HG02678 (cell line): ENCODE measurements around the gene KCTD21.

Experiments used
- ATAC-seq: cut with Tn5 transposase; IDR thresholded peaks from one replicate; pipeline ENCODE4 v1.9.1; 2021; ENCODE audit warnings: mild to moderate bottlenecking, moderate library complexity; ENCODE audit not compliant: unreplicated experiment

KCTD21 gene

DNA sequence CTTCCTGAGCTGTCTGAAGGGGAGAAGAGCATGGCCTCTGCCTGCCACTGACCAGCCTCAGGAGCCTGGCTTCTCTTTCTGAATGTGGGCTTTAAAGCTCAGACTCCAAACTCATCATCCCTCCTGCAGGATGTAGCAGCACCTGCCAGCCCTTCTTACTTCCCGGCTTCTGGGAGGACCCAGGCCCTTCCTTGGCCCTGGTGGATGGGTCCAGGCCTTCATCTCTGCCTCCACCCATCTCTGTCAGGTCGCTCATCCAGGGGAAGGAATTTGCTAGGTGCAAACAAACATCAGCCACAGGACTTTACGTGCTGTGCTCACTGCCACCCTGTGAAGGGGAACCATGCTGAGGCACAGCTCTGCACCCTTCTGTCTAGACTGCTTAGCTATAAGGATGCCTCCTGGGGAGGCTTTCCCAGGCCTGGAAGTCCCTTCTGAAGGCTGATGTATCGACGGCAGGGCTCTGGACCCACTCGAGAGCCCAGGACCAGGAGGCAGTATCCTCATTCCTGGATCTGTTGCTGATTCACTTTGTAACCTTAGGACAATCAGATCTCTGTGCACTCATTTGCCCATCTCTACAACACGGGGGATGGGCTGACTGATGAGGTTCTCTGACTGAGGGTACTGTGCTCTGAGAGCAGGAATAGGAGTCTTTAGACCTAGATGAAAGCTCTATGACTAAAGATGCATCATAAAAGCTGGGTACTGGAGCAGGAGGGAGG is 31.2 kb upstream of the KCTD21 start:
- no peak for ATAC-seq

DNA sequence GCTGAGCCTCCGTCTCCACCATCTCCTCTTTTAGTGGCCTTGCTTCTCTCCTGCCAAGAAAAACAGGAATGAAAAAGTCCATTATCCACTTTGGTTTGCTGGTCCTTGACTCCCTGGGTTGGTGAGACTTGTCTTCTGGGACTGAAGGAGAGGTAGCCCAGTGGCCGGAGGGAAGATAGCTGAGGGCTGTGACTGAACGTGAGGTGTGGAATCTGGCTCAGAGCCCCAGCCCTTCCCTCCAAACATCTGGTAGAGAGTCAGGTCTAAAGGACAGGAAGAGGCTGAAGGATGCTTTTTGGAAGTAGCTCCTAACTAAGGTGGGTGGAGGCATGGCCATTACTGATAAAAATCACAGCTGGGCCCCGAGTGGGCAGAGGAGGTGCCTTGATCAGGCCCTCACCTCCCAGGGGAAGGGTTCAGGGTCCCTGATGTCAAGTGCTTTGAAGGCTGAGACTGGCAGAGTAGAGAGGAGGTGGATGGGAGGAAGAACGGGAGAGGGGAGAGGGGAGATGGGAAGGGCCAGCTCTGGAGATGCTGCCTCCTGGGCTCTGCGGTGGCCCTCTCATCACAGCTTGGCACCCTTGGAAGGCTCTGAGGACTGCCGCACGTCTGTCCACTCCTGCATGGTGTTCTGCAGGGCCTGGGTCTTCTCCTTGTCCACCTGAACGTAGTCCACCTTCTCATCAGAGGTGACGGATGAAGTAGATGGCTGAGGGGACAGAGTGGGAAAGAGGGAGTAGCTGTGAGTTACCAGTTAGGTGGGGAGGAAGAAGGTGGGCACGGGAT is 30.5 kb upstream of the KCTD21 start:
- ATAC-seq: no peak

- ATAC-seq: no peak
These were observed 29.5 kb upstream of the KCTD21 start for GRCh38 chr11:78217650-78218541.

GRCh38 chr11:78216571-78217287 is 28.3 kb upstream of the KCTD21 start:
- ATAC-seq: no peak

DNA sequence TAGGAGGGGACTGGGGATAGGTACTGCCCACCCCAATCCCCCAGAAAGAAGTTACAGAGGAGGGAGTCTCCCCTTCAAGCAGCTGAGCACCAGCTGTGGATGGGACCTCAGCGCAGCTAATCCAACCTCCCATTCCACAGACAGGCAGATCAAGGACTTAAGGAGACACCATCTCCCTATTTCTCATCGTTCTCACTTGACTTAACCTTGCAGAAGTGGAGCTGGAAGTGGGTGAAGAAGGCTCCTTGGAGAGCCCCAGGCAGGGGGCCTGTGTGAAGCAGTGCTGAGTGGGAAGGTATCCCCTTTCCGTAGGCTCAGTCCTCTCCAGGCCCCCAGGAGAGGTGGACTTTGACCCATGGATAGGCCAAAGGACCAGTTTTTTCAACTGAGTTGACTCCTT is 27.6 kb upstream of the KCTD21 start:
- no peak for ATAC-seq

GRCh38 chr11:78214331-78215194 is 26.1 kb upstream of the KCTD21 start:
- no peak for ATAC-seq

GRCh38 chr11:78213526-78214330 is 25.3 kb upstream of the KCTD21 start:
- no peak for ATAC-seq

- no peak for ATAC-seq
These were observed 24.4 kb upstream of the KCTD21 start for GRCh38 chr11:78212586-78213371.

DNA sequence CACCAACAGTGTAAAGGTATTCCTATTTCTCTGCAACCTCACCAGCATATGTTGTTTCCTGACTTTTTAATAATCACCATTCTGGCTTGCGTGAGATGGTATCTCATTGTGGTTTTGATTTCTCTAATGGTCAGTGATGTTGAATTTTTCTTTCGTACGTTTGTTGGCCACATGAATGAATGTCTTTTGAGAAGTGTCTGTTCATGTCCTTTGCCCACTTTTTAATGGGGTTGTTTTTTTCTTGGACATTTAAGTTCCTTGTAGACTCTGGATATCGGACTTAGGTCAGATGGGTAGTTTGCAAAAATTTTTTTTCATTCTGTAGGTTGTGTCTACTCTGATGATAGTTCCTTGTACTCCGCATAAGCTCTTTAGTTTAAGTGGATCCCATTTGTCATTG is 23.1 kb upstream of the KCTD21 start:
- ATAC-seq: no peak

DNA sequence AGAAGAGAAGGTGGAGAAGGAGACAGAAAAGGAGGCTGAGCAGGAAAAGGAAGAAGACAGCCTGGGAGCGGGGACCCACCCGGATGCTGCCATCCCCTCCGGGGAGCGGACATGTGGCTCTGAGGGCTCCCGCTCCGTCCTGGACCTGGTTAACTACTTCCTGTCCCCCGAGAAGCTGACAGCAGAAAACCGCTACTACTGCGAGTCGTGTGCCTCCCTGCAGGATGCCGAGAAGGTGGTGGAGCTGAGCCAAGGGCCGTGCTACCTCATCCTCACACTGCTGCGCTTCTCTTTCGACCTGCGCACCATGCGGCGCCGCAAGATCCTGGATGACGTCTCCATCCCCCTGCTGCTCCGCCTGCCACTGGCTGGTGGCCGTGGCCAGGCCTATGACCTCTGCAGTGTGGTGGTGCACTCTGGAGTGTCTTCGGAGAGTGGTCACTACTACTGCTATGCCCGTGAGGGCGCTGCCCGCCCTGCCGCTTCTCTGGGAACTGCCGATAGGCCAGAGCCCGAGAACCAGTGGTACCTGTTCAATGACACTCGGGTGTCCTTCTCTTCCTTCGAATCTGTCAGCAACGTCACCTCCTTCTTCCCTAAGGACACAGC is 21.7 kb upstream of the KCTD21 start:
- ATAC-seq: no peak

- no peak for ATAC-seq
These were observed 21.1 kb upstream of the KCTD21 start for GRCh38 chr11:78209478-78209877.

DNA sequence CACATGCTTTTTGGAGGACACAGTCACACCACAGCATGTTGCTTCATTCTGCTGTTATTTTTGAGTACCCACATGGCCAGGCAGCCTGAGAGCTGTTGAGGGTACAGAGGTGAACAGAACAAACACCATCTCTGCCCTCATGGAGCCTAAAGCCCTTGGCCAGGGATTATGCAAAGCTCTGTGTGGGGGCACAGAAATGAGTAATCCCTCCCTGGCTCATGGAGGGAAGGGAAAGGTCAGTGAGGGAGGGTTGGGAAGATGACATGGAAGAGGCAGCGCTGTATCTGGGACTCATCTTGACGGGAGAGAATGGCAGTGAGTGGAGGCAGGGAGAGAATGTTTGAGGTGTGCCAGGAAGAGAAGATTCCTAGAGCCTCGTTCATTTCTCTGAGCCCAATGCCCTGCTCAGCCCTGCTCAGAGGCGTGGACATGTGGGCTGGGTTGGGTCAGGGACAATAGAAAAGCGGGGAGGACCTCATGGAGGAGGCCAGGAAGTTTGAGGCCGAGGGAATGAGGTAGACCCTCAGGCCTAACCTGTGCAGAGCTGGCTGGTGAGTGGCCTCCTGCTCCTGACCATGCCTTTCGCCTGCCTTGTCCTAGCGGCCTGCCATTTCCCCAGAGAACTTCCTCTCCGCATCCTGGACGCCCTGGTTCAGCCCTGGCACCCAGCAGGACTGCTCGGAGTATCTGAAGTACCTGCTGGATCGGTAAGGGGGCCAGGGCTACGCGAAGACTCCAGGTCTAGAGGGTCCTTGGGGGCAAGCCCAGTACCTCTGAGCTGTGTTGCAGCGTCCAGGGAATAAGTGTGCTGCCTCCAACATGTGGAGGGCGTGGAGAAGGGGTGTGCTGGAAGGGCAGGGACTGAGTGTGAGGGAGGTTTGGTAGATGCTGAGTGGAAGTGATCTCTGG is 20.1 kb upstream of the KCTD21 start:
- ATAC-seq: no peak

DNA sequence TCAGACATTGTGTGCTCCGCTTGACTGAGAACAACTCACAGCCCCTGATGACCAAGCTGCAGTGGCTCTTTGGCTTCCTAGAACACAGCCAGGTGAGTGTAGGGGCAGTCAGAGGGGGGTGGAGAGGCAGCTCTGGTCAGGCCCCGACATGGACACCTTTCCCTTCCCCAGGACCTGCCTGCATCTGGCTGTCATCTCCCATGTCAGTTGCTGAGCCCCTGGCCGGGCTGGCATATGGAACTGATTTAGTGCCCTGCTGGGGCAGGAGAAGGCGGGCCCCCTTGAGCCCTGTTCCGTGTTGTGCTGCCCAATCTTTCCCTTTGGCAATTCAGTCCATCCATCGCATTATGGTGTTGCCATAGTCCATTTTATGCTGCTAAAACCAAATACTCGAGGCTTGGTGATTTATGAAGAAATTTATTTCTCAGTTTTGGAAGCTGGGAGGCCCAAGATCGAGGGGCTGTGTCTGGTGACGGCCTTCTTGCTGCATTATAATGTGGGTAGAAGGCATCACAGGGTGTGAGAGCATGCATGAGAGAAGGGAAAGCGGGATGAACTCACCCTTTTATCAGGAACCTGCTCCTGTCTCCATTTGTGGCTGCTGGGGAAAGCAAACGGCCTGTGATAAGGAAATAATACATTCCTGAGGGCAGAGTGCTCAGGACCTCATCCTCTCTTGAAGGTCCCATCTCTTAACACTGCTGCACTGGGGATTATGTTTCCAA is 19.3 kb upstream of the KCTD21 start:
- no peak for ATAC-seq

GRCh38 chr11:78205691-78206090 is 17.3 kb upstream of the KCTD21 start:
- no peak for ATAC-seq

GRCh38 chr11:78205256-78205655 is 16.8 kb upstream of the KCTD21 start:
- ATAC-seq: no peak

GRCh38 chr11:78203184-78203583 is 14.8 kb upstream of the KCTD21 start:
- no peak for ATAC-seq
